ENCODE measurements around the gene TSBP1.
"Not testable (repeated sequence)": the region's sequence is repeated elsewhere in the genome, so short reads cannot be mapped to it uniquely, and the experiment has no call there.

The TSBP1 gene

GRCh38 chr6:32288426-32288825 lies 83.3 kb downstream of the TSBP1 start:
- DNase-seq (ENCODE audit: low read depth in 2 of 2), result no peak

DNA sequence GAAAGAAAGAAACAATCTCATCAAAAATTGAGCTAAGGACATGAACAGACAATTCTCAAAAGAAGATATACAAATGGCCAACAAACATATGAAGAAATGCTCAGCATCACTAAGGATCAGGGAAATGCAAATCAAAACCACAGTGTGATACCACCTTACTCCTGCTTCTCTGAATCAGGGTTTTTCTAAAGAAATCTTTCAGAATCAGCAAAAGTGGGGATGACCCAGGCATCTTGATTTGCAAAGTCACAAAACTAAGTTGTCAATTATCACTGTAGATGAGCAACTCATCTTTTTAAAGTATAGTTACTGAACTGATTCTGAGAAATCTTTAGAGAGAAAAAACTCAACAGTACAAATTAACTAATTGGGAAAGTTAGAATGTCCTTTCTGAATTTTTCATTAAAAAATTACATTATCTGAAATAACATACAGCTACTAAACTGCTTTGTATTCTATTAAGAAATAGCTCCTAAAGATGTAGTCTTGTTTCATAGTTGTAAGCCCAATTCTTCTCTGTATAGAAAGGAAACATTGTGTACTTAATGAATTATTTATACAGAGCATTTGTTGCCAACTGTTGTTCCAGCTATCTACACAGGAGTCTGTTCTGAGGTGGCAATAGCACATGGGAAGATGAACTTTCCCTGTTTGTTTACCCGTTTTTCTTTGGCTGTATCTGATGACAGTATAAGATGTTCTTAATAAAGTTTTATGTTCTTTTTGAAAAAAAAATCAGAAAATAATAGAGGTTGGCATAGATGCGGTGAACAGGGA lies 97.7 kb downstream of the TSBP1 start:
- DNase-seq (ENCODE audit: low read depth in 2 of 2), result not testable (repeated sequence)

DNA sequence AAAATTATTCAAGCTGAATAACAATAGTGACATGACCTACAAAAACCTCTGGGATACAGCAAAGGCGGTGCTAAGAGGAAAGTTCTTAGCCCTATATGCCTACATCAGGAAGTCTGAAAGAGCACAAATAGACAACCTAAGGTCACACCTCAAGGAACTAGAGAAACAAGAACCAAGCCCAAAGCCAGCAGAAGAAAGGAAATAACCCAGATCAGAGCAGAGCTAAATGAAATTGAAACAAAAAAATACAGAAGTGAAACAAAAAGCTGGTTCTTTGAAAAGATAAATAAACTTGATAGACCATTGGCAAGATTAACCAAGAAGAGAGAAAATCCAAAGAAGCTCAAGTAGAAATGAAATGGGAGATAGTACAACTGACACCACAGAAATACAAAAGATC lies 100.3 kb downstream of the TSBP1 start:
- DNase-seq (ENCODE audit: low read depth in 2 of 2), result no peak

GRCh38 chr6:32268459-32268858 lies 103.2 kb downstream of the TSBP1 start:
- DNase-seq (ENCODE audit: low read depth in 2 of 2), result not testable (repeated sequence)

DNA sequence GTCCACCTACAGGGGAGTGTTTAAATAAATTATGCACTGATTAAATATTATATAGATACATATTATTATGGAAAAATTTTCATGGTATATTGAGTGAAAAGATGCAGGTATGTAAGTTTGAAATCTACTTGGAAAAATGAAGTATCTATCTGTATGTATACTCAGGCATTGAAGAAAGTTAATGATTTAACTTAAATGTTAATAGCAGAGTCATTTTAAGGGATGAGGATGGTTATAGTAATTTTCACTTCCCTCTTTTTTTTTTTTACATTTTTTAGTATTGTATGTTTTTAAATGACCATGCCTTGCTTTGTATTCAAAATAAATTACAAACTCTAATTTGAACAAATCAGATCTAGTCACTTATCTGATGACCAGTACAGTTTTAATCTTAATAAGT lies 104.7 kb downstream of the TSBP1 start:
- no peak for DNase-seq (ENCODE audit: low read depth in 2 of 2)

DNA sequence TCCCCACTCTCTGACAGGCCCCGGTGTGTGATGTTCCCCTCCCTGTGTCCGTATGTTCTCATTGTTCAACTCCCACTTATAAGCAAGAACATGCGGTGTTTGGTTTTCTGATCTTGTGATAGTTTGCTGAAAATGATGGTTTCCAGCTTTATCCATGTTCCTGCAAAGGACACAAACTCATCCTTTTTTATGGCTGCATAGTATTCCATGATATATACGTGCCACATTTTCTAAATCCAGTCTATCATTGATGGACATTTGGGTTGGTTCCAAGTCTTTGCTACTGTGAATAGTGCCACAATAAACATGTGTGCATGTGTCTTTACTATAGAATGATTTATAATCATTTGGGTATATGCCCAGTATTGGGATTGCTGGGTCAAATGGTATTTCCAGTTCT lies 114.4 kb downstream of the TSBP1 start:
- not testable (repeated sequence) for DNase-seq (ENCODE audit: low read depth in 2 of 2)

- peak; percentile 46 to 55 for DNase-seq (ENCODE audit: low read depth in 2 of 2)
Measured at GRCh38 chr6:32255199-32256153, 116.2 kb downstream of the TSBP1 start.

GRCh38 chr6:32254761-32255198 lies 116.9 kb downstream of the TSBP1 start:
- DNase-seq (ENCODE audit: low read depth in 2 of 2), result no peak

DNA sequence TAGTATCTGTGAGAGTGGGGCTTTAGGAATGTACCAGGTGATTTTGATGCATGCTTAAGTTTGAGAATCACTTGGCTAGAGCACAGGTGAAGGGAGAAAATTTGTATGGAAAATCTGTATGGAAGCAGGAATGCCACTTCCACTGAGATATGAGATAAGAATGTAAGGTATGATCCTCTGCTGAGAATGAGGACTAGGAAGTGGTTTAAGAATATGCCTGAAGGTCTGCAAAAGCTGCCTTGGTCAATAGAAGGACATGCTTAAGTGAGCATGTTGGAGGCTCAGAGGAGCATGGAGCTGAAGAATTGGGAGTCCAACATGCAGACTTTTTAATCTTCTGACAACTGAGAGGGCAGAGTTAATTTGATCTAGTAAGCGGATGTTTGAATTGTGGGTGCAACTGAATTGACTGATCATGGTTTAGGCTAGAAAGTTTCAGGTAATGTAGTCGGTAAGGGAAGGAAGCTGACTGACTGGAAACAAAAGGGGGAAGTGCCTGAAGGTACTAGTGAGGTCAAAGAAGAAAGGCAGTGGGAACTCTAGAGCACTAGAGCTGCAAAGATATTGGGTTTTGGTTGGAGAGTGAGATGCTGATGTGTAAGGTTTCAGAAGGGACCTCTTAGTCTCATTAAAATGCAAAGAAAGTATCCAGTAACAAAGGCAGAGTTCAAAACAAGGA lies 119.2 kb downstream of the TSBP1 start:
- no peak for DNase-seq (ENCODE audit: low read depth in 2 of 2)

DNA sequence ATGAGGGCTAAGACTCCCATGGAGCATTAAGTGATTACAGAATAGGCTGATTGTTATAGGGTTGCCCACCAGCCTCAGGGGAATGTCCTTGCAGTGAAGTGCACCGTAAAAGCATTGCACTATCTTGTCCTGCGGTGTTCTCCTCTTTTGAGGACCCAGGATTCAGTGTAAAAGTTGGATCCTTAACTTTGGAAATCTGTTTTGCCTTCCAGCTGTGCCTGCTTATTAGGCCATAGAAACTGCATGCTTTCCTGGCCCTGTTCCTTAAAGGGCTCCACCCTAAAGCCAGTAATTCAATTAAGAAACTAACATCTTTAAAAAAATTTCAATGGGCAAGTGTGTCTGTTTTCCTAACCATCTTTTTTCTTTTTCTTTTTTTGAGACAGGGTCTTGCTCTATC lies 122.4 kb downstream of the TSBP1 start:
- no peak for DNase-seq (ENCODE audit: low read depth in 2 of 2)

- DNase-seq (ENCODE audit: low read depth in 2 of 2), result no peak
Measured at GRCh38 chr6:32247401-32247800, 124.3 kb downstream of the TSBP1 start.

- peak; percentile 54 to 58 for DNase-seq (ENCODE audit: low read depth in 2 of 2)
Measured at GRCh38 chr6:32244946-32245398, 126.7 kb downstream of the TSBP1 start.

- DNase-seq (ENCODE audit: low read depth in 2 of 2), result no peak
Measured at GRCh38 chr6:32244270-32244669, 127.4 kb downstream of the TSBP1 start.

All from stimulated activated CD8-positive, alpha-beta memory T cell treated with anti-CD3 and anti-CD28 coated beads, Interleukin-2, amount 100 ng/mL, for 48 hours (primary cell).